ENCODE data around the gene DLX4.

Gene DLX4

GRCh38 chr17:50015146-50015545, 46.2 kb downstream of the DLX4 start:
- H3K4me3 ChIP-seq (ENCODE audit: control insufficient read depth, low read depth, low read length) = no peak overlapping the region
- DNase-seq (ENCODE audit: low read depth) = no peak
- TF ChIP-seq CTCF (conservative IDR thresholded peaks at IDR 0.05; ENCODE audit: control insufficient read depth, insufficient read depth, low read depth, low read length) = no peak

DNA sequence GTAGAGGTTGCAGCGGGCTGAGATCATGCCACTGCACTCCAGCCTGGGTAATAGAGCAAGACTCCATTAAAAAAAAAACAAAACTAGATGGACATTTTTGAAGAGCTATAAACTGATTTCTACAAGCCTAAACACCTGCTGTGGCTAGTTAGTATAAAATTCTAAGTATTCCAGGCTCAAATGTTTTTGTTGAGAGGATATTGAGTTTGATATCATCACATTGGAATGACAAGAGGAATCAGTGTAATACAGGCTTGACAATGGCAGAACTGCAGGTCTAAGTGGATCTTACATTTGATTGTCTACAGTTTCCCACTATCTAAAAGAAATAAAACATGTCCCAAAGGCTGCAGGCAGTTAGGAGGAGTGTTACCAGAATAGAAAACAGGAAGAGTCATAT, 49.9 kb downstream of the DLX4 start:
- no peak for TF ChIP-seq CTCF (conservative IDR thresholded peaks at IDR 0.05; ENCODE audit: control insufficient read depth, insufficient read depth, low read depth, low read length)
- no peak overlapping the region for H3K4me3 ChIP-seq (ENCODE audit: control insufficient read depth, low read depth, low read length)
- no peak for DNase-seq (ENCODE audit: low read depth)

- no peak overlapping the region for H3K4me3 ChIP-seq (ENCODE audit: control insufficient read depth, low read depth, low read length)
- TF ChIP-seq CTCF (conservative IDR thresholded peaks at IDR 0.05; ENCODE audit: control insufficient read depth, insufficient read depth, low read depth, low read length) = no peak
- no peak for DNase-seq (ENCODE audit: low read depth)
Observed at GRCh38 chr17:50020841-50021599, 52.0 kb downstream of the DLX4 start.

GRCh38 chr17:50021681-50022370, 52.8 kb downstream of the DLX4 start:
- no peak overlapping the region for H3K4me3 ChIP-seq (ENCODE audit: control insufficient read depth, low read depth, low read length)
- no peak for DNase-seq (ENCODE audit: low read depth)
- TF ChIP-seq CTCF (conservative IDR thresholded peaks at IDR 0.05; ENCODE audit: control insufficient read depth, insufficient read depth, low read depth, low read length) = no peak

- H3K4me3 ChIP-seq (ENCODE audit: control insufficient read depth, low read depth, low read length) = no peak overlapping the region
- no peak for TF ChIP-seq CTCF (conservative IDR thresholded peaks at IDR 0.05; ENCODE audit: control insufficient read depth, insufficient read depth, low read depth, low read length)
- no peak for DNase-seq (ENCODE audit: low read depth)
Observed at GRCh38 chr17:50022463-50023130, 53.6 kb downstream of the DLX4 start.

GRCh38 chr17:50023520-50023919, 54.5 kb downstream of the DLX4 start:
- DNase-seq (ENCODE audit: low read depth) = no peak
- no peak overlapping the region for H3K4me3 ChIP-seq (ENCODE audit: control insufficient read depth, low read depth, low read length)
- no peak for TF ChIP-seq CTCF (conservative IDR thresholded peaks at IDR 0.05; ENCODE audit: control insufficient read depth, insufficient read depth, low read depth, low read length)

All from fibroblast of mammary gland (primary cell).